Thoracic aorta (tissue), 2 donors: ENCODE measurements around the gene MAML3. TPM values are rescaled to one million over a fixed set of nuclear protein-coding genes. Genes with fewer than 3 reads are reported as not detected.

Experiments used
- ATAC-seq: fragments of 150-250 bp; one replicate; pipeline ENCODE4 v1.8.0; 2017; ENCODE audit warnings: low read depth; ENCODE audit not compliant: insufficient number of reproducible peaks, low FRiP score
- DNase-seq: peaks from one replicate; pipeline ENCODE4 v3.0.0-alpha.2; 2020; ENCODE audit warnings: low spot score
- H3K27ac ChIP-seq, 2 donors: fragments of 200-600 bp; sonication (generic); 1 replicate in 1 of 2; 2 replicates in 1 of 2; pipeline ENCODE4 v1.5.1; 2016; ENCODE audit warnings: mild to moderate bottlenecking in 2 of 2, moderate library complexity in 2 of 2
- H3K27me3 ChIP-seq: fragments of 200-600 bp; sonication (generic); replicated peaks from 2 replicates; pipeline ENCODE4 v1.6.0; 2016; ENCODE audit warnings: mild to moderate bottlenecking; ENCODE audit not compliant: insufficient read depth
- H3K36me3 ChIP-seq: fragments of 200-600 bp; sonication (generic); one replicate; pipeline ENCODE4 v1.5.1; 2016
- H3K4me1 ChIP-seq, 2 donors: fragments of 200-600 bp; sonication (generic); 1 replicate in 1 of 2; 2 replicates in 1 of 2; pipeline versions ENCODE4 v1.5.1 to v1.6.0; 2016; ENCODE audit warnings: low read depth in 2 of 2, mild to moderate bottlenecking in 1 of 2; ENCODE audit not compliant: control insufficient read depth in 1 of 2
- H3K4me3 ChIP-seq: fragments of 200-600 bp; sonication (generic); 2 replicates; pipeline ENCODE4 v1.5.1; 2016; ENCODE audit warnings: mild to moderate bottlenecking
- H3K9me3 ChIP-seq: fragments of 200-600 bp; sonication (generic); 2 replicates; pipeline ENCODE4 v1.5.1; 2016
- CTCF ChIP-seq: fragments of 200-600 bp; sonication (generic); IDR thresholded peaks from one replicate; pipeline ENCODE4 v1.5.1; 2019; ENCODE audit warnings: antibody characterized with exemption
- total RNA-seq, 2 donors: library from RNA; depleted of rRNA; stranded (reverse); fragments of >200 nt; gene quantifications; one replicate each; pipeline versions ENCODE4 v1.1.0 to v1.2.3, GENCODE V29; 2016

The MAML3 gene
- total RNA-seq, 2 donors from 2014 or later, result 7.3 to 14.1 TPM

GRCh38 chr4:139785356-139785755 lies 368.6 kb downstream of the MAML3 start:
- no peak overlapping the region for H3K4me3 ChIP-seq
- H3K4me1 ChIP-seq, result no peaks in the 10 kb centered on the region
- no peak overlapping the region for H3K27ac ChIP-seq
- H3K9me3 ChIP-seq, result no peaks in the 10 kb centered on the region
- H3K36me3 ChIP-seq, result no peaks in the 10 kb centered on the region
- ATAC-seq (no peak), DNase-seq (no peak)
- TF ChIP-seq CTCF, result no peak
- no peaks in the 10 kb centered on the region for H3K27me3 ChIP-seq

GRCh38 chr4:139783741-139784484 lies 370.1 kb downstream of the MAML3 start:
- no peaks in the 10 kb centered on the region for H3K27me3 ChIP-seq
- DNase-seq (no peak), ATAC-seq (no peak)
- no peak overlapping the region for H3K27ac ChIP-seq
- no peaks in the 10 kb centered on the region for H3K36me3 ChIP-seq
- TF ChIP-seq CTCF, result no peak
- no peaks in the 10 kb centered on the region for H3K4me1 ChIP-seq
- H3K4me3 ChIP-seq, result no peak overlapping the region
- no peaks in the 10 kb centered on the region for H3K9me3 ChIP-seq

- ATAC-seq, result no peak
- no peak overlapping the region for H3K27ac ChIP-seq
- H3K36me3 ChIP-seq, result no peaks in the 10 kb centered on the region
- H3K27me3 ChIP-seq, result no peaks in the 10 kb centered on the region
- H3K4me3 ChIP-seq, result no peak overlapping the region
- H3K4me1 ChIP-seq, result no peaks in the 10 kb centered on the region
- no peaks in the 10 kb centered on the region for H3K9me3 ChIP-seq
- TF ChIP-seq CTCF, result no peak
- DNase-seq, result no peak
Measured at GRCh38 chr4:139782926-139783522, 371.0 kb downstream of the MAML3 start.

GRCh38 chr4:139781066-139781465 lies 372.9 kb downstream of the MAML3 start:
- H3K27me3 ChIP-seq, result no peaks in the 10 kb centered on the region
- DNase-seq (no peak), ATAC-seq (no peak)
- H3K4me1 ChIP-seq, result no peaks in the 10 kb centered on the region
- H3K27ac ChIP-seq, result no peak overlapping the region
- H3K9me3 ChIP-seq, result no peaks in the 10 kb centered on the region
- TF ChIP-seq CTCF, result no peak
- no peak overlapping the region for H3K4me3 ChIP-seq
- H3K36me3 ChIP-seq, result no peaks in the 10 kb centered on the region

- Histone ChIP-seq H3K4me3 (no peak overlapping the region), H3K9me3 (no peaks in the 10 kb centered on the region), H3K27ac (no peak overlapping the region), H3K27me3 (no peaks in the 10 kb centered on the region), H3K4me1 (no peaks in the 10 kb centered on the region), H3K36me3 (no peaks in the 10 kb centered on the region)
- no peak for TF ChIP-seq CTCF
- ATAC-seq (no peak), DNase-seq (no peak)
Measured at GRCh38 chr4:139779691-139780090, 374.3 kb downstream of the MAML3 start.
